Measurements from ENCODE around the gene SPRY1.

GRCh38 chr4:123354701-123355100 is 41.9 kb upstream of the SPRY1 start:
- TF ChIP-seq CTCF (IDR thresholded peaks at IDR 0.05 in 4 of 5, conservative IDR thresholded peaks at IDR 0.05 in 1 of 5): no peak
- TF ChIP-seq POLR2A (IDR thresholded peaks at IDR 0.05): no peak
